HG03439 (cell line): ENCODE data around the gene REXO2.

ENCODE experiments used
- ATAC-seq: cut with Tn5 transposase; IDR thresholded peaks from one replicate; pipeline ENCODE4 v1.9.1; 2021; ENCODE audit warnings: mild to moderate bottlenecking, moderate library complexity; ENCODE audit not compliant: unreplicated experiment

The REXO2 gene

DNA sequence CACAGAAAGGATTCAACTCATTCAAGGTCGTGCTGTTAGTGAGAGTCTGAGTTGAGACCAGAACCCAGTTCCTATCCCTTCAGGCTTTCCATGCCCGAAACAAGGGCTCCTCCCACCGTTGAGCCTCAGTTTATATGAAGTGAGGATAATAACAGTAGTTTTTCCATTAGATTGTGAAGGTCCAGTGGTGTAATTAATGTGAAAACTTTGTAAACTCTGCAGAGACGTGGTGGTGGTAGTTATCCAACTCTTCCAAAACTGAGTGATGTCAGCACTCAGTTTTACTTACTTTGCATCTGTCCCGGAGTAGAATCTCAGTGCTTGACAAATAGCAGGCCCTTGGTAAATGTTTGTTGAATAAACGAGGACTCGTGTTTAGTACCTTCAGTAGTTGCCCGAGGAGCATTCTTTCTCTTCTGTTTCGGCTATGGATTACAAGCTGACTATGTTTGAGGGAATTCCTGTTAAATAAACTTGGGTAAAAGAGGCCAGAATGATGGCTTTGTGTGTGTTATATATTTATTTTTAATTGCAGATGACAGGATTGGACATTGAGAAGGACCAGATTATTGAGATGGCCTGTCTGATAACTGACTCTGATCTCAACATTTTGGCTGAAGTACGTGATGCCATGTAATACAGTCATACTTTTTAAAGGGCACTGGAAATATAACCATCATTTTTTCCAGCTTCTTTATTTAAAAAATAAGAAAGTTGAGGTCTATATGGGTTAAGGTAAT is 1.0 kb downstream of the REXO2 start:
- no peak for ATAC-seq

DNA sequence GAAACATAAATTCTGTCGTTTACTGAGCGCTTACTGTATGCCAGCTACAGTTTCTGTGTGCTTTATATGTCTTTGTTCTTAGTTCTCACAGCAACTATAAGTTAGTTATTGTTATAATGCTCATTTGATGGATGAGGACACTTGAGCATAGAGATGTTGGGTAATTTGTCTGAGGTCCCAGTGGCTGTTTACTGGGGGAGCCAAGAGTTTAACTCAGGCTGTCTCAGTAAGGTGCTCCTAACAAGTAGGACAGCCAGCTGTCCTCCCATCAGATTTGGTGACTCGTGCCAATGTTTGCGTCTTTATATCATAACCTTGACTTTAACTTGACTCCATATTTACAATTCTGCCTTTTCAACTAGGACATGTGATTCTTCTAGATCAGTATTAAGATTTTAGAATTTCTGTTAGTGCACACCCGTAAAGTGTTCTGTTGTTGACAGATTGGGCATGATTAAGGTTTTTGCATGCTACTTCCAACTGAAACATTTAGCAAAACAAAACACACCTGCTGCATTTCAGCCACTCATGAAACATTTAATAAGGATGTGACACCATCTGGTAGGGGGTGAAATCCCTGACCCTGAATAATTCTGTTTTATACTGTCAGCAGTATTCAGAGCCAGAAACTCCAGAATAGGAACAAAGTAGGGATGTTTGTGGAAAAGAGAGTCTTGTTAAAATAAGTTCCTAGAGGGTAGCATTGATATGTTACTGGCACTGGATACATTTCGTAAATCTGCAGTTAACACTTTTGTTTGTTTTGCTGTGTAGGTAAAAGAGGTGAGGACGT is 1.9 kb downstream of the REXO2 start:
- ATAC-seq = no peak

DNA sequence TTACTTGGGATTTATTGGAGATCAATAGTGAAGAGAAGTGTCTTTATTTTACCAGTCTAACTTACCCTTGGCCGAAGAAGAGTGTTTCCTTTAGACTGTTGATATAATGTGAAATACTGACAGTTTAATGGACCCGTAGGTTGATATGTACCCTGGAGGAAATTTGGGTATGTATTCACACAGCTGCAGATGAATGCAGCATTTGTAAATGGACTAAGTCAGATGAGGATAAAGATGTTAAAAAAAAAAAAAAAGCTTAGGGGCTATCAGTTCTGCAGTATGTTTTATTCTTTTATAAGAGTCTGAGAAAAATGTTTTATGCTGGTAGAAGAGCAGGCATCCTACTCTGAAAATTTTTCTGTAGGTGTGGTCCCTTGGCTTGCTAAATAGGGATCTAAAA is 2.7 kb downstream of the REXO2 start:
- ATAC-seq = no peak

DNA sequence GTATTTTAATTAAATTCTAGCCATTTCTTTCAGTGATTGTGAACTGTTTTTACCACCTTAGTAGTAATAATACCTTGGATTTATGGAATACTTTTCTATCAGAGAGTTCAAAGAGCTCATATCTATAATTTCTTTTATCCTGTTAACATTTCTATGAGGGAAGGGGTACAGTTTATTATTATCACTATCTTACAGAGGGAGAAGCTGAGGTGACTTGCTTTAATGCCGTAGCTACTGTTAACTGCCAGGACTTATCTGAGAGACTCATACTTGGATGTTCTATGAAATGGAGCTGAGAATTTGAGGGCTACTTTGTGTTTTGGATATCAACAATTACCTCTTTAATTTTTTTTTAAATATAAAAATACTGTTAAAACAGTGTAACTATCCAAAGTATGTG is 3.3 kb downstream of the REXO2 start:
- no peak for ATAC-seq

GRCh38 chr11:114447444-114447843 is 8.2 kb downstream of the REXO2 start:
- no peak for ATAC-seq

DNA sequence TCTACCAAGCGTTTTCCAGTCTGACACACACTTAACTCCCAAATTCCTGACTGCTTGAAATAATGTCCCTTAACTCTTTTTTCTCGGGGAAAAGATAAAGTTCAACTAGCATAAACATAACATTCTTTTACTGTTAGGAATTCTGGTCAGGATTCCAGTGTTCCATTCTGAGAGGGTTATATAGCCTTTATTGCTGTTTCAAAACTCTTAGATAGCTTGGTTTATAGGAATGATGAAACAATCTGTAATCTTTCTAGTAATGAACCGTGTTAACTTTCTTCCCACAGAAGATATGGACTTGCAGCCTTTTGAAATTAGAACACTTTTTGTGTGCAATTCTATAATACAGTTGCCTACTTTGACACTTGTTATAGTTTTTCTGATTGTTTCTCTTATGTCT is 8.6 kb downstream of the REXO2 start:
- ATAC-seq = no peak

DNA sequence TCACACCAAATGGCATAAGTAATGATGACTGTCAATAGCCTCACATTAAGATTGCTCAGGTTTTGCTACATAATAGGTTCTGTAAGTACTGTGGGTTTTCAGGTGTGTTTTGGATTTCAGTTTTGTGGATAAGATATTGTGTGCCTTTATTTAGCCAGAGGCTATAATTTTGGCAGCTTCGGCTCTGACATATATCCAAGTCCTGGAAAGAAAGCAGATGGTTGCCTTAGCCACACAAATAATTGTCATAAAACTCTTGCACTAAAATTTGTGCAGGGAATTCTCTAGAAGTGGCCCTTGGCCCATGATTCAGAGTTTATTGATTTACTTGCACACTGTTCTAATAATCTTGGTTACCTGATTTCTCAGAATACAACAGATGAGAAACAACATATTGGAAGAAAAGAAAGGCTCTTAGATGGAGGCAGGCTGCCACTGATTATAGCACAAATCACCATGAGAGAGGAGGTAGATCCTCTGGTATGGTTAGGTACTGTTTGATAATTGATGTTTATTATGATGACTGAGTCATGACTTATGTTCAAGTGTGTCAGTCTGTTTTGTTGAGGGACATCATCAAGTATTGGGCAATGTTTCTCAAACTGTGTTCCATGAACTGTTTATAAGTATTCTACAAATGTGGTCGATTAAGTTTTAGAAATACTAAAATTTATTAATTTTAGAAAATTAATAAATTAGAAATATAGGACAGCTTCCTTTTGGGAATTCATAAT is 9.6 kb downstream of the REXO2 start:
- no peak for ATAC-seq

GRCh38 chr11:114449845-114450244 is 10.6 kb downstream of the REXO2 start:
- no peak for ATAC-seq

GRCh38 chr11:114452399-114452798 is 13.1 kb downstream of the REXO2 start:
- no peak for ATAC-seq

- no peak for ATAC-seq
These were observed 24.7 kb downstream of the REXO2 start for GRCh38 chr11:114463999-114464398.

GRCh38 chr11:114466742-114467141 is 27.5 kb downstream of the REXO2 start:
- no peak for ATAC-seq

- ATAC-seq = no peak
These were observed 33.4 kb downstream of the REXO2 start for GRCh38 chr11:114472661-114473060.

DNA sequence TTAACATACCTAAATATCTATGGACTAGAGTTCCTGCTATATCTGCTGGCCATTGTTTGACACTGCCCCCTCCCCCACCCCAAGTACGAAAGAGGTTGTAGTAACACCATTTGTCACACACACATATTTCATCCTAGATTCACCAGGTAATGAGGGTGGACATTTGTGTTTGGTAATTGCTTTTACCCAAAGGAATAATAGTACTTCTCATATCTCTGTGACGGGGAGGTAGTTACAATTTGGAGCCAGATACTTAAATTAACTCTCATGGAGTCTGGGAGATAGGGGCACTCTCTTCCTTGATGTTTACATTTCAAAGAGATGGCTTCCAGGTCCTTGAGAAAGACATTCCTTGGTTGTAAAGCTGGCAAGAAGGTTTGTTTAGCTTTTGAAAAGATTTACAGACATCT is 38.7 kb downstream of the REXO2 start:
- ATAC-seq = no peak

GRCh38 chr11:114478768-114479167 is 39.5 kb downstream of the REXO2 start:
- no peak for ATAC-seq

DNA sequence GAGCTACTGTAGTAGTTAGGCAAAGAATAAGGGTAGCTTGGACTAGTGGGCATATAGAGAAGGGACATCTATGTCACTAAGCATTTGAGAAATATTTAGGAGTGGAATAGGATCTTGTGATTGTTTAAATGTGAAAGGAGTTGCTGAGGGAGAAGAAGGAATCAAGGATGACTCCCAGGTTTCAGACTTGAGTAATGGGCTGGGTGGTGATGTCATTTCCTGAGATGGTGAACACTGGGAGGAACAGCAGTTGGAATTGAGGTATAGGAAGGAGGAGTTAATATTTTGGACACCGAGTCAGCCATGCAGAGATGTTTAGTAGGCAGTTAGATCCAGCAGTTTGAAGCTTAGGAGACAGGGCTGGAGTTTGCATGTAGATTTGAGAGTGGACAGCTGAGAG is 40.1 kb downstream of the REXO2 start:
- no peak for ATAC-seq

- ATAC-seq = no peak
These were observed 42.8 kb downstream of the REXO2 start for GRCh38 chr11:114482114-114482513.

DNA sequence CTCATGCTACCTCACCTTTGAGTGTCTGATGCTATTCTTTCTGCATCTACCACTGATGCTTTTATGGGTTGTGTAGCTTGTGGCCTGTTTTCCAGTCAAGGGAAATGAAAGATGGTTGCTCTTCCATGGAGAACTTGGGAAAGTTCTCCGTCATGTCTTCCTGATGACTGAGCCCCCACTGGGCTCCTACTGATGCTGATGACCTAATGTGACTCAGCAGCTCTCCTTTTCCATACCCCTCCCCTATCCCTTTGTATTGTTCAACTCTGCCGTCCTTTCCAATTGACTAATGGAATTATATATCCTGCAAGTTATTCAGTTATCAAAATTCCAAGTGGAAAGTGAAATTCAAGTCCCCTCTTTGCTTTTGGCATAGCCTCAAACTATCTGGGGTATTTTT is 44.7 kb downstream of the REXO2 start:
- ATAC-seq = no peak

GRCh38 chr11:114496915-114497314 is 57.6 kb downstream of the REXO2 start:
- no peak for ATAC-seq

DNA sequence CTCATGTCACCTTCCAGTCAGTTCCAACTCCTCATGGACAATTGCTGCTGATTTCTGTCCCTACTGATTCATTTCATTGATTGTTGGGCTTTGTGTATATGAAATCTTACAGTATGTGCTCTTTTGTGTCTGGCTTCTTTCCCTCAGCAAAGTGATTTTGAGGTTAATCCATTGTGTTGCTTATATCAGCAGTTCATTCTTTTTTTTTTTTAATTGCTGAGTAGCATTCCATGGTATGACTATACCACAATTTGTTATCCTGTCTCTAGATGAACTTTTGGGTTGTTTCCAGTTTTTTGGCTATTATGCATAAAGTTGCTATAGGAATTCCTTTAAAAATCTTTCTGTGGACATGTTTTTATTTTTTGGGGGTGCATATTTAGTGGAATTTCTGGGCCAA is 60.5 kb downstream of the REXO2 start:
- no peak for ATAC-seq
